NCI-H2227 (cell line): Measurements from ENCODE around the gene GSTP1.
A peak's percentile ranks its signal among the peaks of the same experiment; 100 is the strongest.
"Not testable (repeated sequence)": the region's sequence is repeated elsewhere in the genome, so short reads cannot be mapped to it uniquely, and the experiment has no call there.

Experiments
- DNase-seq: peaks from one replicate; lab custom pipeline; 2025; ENCODE audit not compliant: unreplicated experiment; lab: John Stamatoyannopoulos, UW

The GSTP1 gene

GRCh38 chr11:67613313-67613959 is 29.8 kb downstream of the GSTP1 start:
- DNase-seq: no peak

GRCh38 chr11:67613960-67614715 is 30.5 kb downstream of the GSTP1 start:
- peak; percentile 66 for DNase-seq

- DNase-seq: no peak
Measured at GRCh38 chr11:67614730-67615714, 31.4 kb downstream of the GSTP1 start.

- DNase-seq: no peak
Measured at GRCh38 chr11:67615728-67616430, 32.3 kb downstream of the GSTP1 start.

GRCh38 chr11:67616431-67617242 is 33.0 kb downstream of the GSTP1 start:
- DNase-seq: no peak

GRCh38 chr11:67617243-67617953 is 33.8 kb downstream of the GSTP1 start:
- DNase-seq: no peak

GRCh38 chr11:67618901-67619659 is 35.5 kb downstream of the GSTP1 start:
- DNase-seq: not testable (repeated sequence)

GRCh38 chr11:67619683-67620618 is 36.3 kb downstream of the GSTP1 start:
- DNase-seq: not testable (repeated sequence)

- DNase-seq: not testable (repeated sequence)
Measured at GRCh38 chr11:67620621-67621020, 37.0 kb downstream of the GSTP1 start.

- DNase-seq: not testable (repeated sequence)
Measured at GRCh38 chr11:67621928-67622327, 38.3 kb downstream of the GSTP1 start.

- not testable (repeated sequence) for DNase-seq
Measured at GRCh38 chr11:67622905-67623304, 39.3 kb downstream of the GSTP1 start.

GRCh38 chr11:67623795-67624194 is 40.2 kb downstream of the GSTP1 start:
- DNase-seq: not testable (repeated sequence)

GRCh38 chr11:67626131-67626833 is 42.7 kb downstream of the GSTP1 start:
- not testable (repeated sequence) for DNase-seq

GRCh38 chr11:67626970-67627369 is 43.4 kb downstream of the GSTP1 start:
- DNase-seq: no peak

GRCh38 chr11:67627441-67627811 is 43.8 kb downstream of the GSTP1 start:
- DNase-seq: no peak

- no peak for DNase-seq
Measured at GRCh38 chr11:67627812-67628624, 44.4 kb downstream of the GSTP1 start.
